ENCODE results near the gene ANKRD9. TPM values are rescaled to one million over a fixed set of nuclear protein-coding genes. Genes with fewer than 3 reads are reported as not detected.
A peak's percentile ranks its signal among the peaks of the same experiment; 100 is the strongest.

Gene ANKRD9
- total and polyA plus RNA-seq, 10 of the 15 experiments (the other 5 are each of a cell fraction or from before 2014, with no cell fraction given), result 0.03 to 3.6 (median 0.49) TPM

GRCh38 chr14:102509746-102510615, at the start of gene ANKRD9 (continued):
- TF ChIP-seq FOXM1 (IDR thresholded peaks at IDR 0.05; ENCODE audit: low read depth, low read length) (no peak), CHD1 (IDR thresholded peaks at IDR 0.05; ENCODE audit: low read depth, low read length) (no peak), NBN (IDR thresholded peaks at IDR 0.05) (0 out of 2 replicates have a peak, but pooled peaks have one; percentile 7), ZNF217 (IDR thresholded peaks at IDR 0.05) (no peak), BMI1 (IDR thresholded peaks at IDR 0.05; ENCODE audit: borderline replicate concordance) (no peak), NFYA (IDR thresholded peaks at IDR 0.05; ENCODE audit: borderline replicate concordance, low read depth, low read length) (no peak), IRF5 (IDR thresholded peaks at IDR 0.05; ENCODE audit: borderline replicate concordance) (no peak), JUND (IDR thresholded peaks at IDR 0.05; ENCODE audit: low read depth, low read length) (no peak), BHLHE40 (IDR thresholded peaks at IDR 0.05; ENCODE audit: borderline replicate concordance in 1 of 2, low read depth in 2 of 2, low read length in 1 of 2) (peak in 1 of 2 experiments; percentile 41; a peak in 1 of 4 replicates), CEBPB (IDR thresholded peaks at IDR 0.05; ENCODE audit: borderline replicate concordance in 1 of 2, low read depth in 2 of 2, low read length in 2 of 2) (no peak), E4F1 (IDR thresholded peaks at IDR 0.05; ENCODE audit: borderline replicate concordance, partially characterized antibody) (no peak), STAT3 (IDR thresholded peaks at IDR 0.05; ENCODE audit: low read depth, low read length) (no peak)
- TF ChIP-seq, protein P1, sequence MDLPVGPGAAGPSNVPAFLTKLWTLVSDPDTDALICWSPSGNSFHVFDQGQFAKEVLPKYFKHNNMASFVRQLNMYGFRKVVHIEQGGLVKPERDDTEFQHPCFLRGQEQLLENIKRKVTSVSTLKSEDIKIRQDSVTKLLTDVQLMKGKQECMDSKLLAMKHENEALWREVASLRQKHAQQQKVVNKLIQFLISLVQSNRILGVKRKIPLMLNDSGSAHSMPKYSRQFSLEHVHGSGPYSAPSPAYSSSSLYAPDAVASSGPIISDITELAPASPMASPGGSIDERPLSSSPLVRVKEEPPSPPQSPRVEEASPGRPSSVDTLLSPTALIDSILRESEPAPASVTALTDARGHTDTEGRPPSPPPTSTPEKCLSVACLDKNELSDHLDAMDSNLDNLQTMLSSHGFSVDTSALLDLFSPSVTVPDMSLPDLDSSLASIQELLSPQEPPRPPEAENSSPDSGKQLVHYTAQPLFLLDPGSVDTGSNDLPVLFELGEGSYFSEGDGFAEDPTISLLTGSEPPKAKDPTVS (IDR thresholded peaks at IDR 0.05; ENCODE audit: low read depth, low read length), result no peak

Data from GM12878 (cell line).